H1 (cell line): Measurements from ENCODE around the gene LCE3B. TPM values are rescaled to one million over a fixed set of nuclear protein-coding genes. Genes with fewer than 3 reads are reported as not detected.

ENCODE experiments used
- MAFK ChIP-seq: IDR thresholded peaks from 2 replicates; pipeline ENCODE4 v1.6.1; 2012; ENCODE audit warnings: low read depth, mild to moderate bottlenecking, improper control_type of control experiment, low read length
- POLR2A ChIP-seq, 2 experiments: IDR thresholded peaks; 1 replicate in 1 of 2; 2 replicates in 1 of 2; pipeline ENCODE4 v1.6.1; 2011; ENCODE audit warnings: low read depth in 2 of 2, low read length in 2 of 2, mild to moderate bottlenecking in 2 of 2; ENCODE audit errors: control extremely low read depth in 1 of 2
- RBBP5 ChIP-seq: IDR thresholded peaks from 2 replicates; pipeline ENCODE4 v1.7.1; 2012; ENCODE audit warnings: low read depth, mild to moderate bottlenecking, inconsistent platforms, low read length, moderate library complexity, borderline replicate concordance
- TBP ChIP-seq: IDR thresholded peaks from 2 replicates; pipeline ENCODE4 v1.6.1; 2011; ENCODE audit warnings: low read depth, low read length, improper control_type of control experiment
- ZNF274 ChIP-seq: IDR thresholded peaks from 2 replicates; pipeline ENCODE4 v1.7.0; 2012; ENCODE audit warnings: low read length, borderline replicate concordance; ENCODE audit errors: extremely low read depth
- polyA plus RNA-seq, 7 experiments: library from polyadenylated mRNA; depleted of rRNA in 3 of 7; stranded (reverse) in 5 of 7; unstranded in 2 of 7; fragments of >200 nt in 5 of 7; fragments of 200-250 nt in 2 of 7; gene quantifications; 1 replicate in 5 of 7; 2 replicates in 1 of 7; 4 replicates in 1 of 7; pipeline versions ENCODE4 v1.2.1 to v1.2.3, GENCODE V29; 2011 to 2013; ENCODE audit warnings: missing spikeins in 2 of 7, mixed read lengths in 2 of 7
- total RNA-seq: library from RNA; stranded (reverse); fragmentation: NEBNext Ultra II Directional; extraction: Animal tissue kit (Norgen Biotek cat#: 25700); gene quantifications from 2 replicates; pipeline ENCODE4 v1.2.1, GENCODE V29; 2021

The LCE3B gene
- total and polyA plus RNA-seq, 2 of the 8 experiments (the other 6 are each of a cell fraction or from before 2014, with no cell fraction given), result not detected

DNA sequence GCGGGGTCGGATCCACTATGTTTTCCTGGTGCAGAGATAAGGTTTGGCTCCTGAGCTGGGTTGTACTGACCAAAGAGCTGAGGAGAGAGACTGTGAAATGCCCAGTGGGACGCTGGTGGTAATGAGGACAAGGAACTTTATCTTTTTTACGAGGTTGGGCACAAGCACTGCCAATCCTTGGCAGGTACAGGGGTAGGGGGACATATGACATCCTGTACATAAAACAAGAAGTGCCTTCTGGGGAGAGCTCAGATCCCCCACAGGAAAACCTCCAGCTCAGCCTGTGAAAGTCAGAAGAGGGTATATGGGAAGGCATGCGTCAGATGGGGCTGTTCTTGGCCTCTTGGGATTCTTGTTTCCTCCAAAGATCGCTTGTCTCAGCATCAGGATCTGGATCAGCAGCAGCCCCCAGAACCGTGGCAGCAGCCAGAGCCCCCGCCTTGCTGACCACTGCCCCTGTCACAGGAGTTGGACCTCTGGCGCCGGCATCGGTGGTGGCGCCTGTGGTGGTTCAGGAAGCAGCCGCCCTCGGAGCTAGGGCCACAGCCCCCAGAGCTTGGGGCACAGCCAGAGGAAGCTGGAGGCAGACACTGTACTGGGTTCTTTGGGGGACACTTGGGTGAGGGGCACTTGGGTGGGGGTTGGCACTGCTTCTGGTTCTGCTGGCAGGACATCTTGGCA, 47.9 kb upstream of the LCE3B start (continued):
- TF ChIP-seq TBP (no peak), ZNF274 (no peak), MAFK (no peak), RBBP5 (no peak), POLR2A (IDR thresholded peaks at IDR 0.05; ENCODE audit: control extremely low read depth in 1 of 2, low read depth in 2 of 2, low read length in 2 of 2) (no peak)
